Natural killer cell treated with Interleukin-12 subunit alpha and Interleukin-12 subunit beta and Interleukin-15 and Interleukin-18, amount 100 ng/mL, for 72 hours (primary cell): ENCODE measurements around the gene TMEM242. TPM values are rescaled to one million over a fixed set of nuclear protein-coding genes. Genes with fewer than 3 reads are reported as not detected.

Experiments
- ATAC-seq, 2 donors: fragments of 150-1000 bp; cut with Tn5 transposase in 1 of 2; sonication (Bioruptor Pico), chemical (Tn5 transposase) in 1 of 2; 2 replicates each; pipeline ENCODE4 v1.10.0; 2021
- DNase-seq: peaks from one replicate; pipeline ENCODE4 v3.0.0; 2022; ENCODE audit warnings: low spot score
- H3K27ac Mint-ChIP-seq, 2 donors: 1 replicate in 1 of 2; 2 replicates in 1 of 2; pipeline ENCODE4 v1.8.0; 2022; ENCODE audit warnings: mixed read lengths in 2 of 2, mild to moderate bottlenecking in 1 of 2, moderate library complexity in 1 of 2
- H3K27me3 Mint-ChIP-seq, 2 donors: 1 replicate in 1 of 2; 2 replicates in 1 of 2; pipeline ENCODE4 v1.8.0; 2022; ENCODE audit warnings: mixed read lengths in 2 of 2
- H3K36me3 Mint-ChIP-seq: one replicate; pipeline ENCODE4 v1.8.0; 2022; ENCODE audit warnings: mixed read lengths
- H3K4me1 Mint-ChIP-seq, 2 donors: 1 replicate in 1 of 2; 2 replicates in 1 of 2; pipeline ENCODE4 v1.8.0; 2022; ENCODE audit warnings: low read depth in 2 of 2, mixed read lengths in 2 of 2, mild to moderate bottlenecking in 1 of 2
- H3K4me3 Mint-ChIP-seq: one replicate; pipeline ENCODE4 v1.8.0; 2022; ENCODE audit warnings: mixed read lengths
- H3K9me3 Mint-ChIP-seq: 2 replicates; pipeline ENCODE4 v1.8.0; 2022; ENCODE audit warnings: mixed read lengths
- total RNA-seq, 2 donors: library from RNA; stranded (reverse); gene quantifications; one replicate each; pipeline ENCODE4 v1.2.3, GENCODE V29; 2022

TMEM242 gene
- total RNA-seq, 2 donors from 2014 or later: 9.6 to 10.8 TPM

GRCh38 chr6:157291356-157291755 is 32.0 kb downstream of the TMEM242 start:
- Mint-ChIP-seq H3K36me3 (no peaks in the 10 kb centered on the region), H3K9me3 (no peaks in the 10 kb centered on the region), H3K27ac (no peak overlapping the region), H3K27me3 (no peaks in the 10 kb centered on the region), H3K4me1 (peaks cover 0 to 5% of the 10 kb centered on the region in 2 donors), H3K4me3 (no peak overlapping the region)
- ATAC-seq: no peak
- no peak for DNase-seq

GRCh38 chr6:157290797-157291196 is 32.5 kb downstream of the TMEM242 start:
- peaks cover 0 to 5% of the 10 kb centered on the region in 2 donors for H3K4me1 Mint-ChIP-seq
- no peaks in the 10 kb centered on the region for H3K36me3 Mint-ChIP-seq
- H3K27ac Mint-ChIP-seq: no peak overlapping the region
- no peak overlapping the region for H3K4me3 Mint-ChIP-seq
- H3K27me3 Mint-ChIP-seq: no peaks in the 10 kb centered on the region
- H3K9me3 Mint-ChIP-seq: no peaks in the 10 kb centered on the region
- DNase-seq: no peak
- no peak for ATAC-seq

- Mint-ChIP-seq H3K9me3 (no peaks in the 10 kb centered on the region), H3K27me3 (no peaks in the 10 kb centered on the region), H3K36me3 (no peaks in the 10 kb centered on the region), H3K4me1 (peaks cover 0 to 5% of the 10 kb centered on the region in 2 donors), H3K4me3 (no peak overlapping the region), H3K27ac (no peak overlapping the region)
- ATAC-seq: no peak
- DNase-seq: peak; percentile 45
Observed at GRCh38 chr6:157289764-157290163, 33.6 kb downstream of the TMEM242 start.

- H3K36me3 Mint-ChIP-seq: no peaks in the 10 kb centered on the region
- H3K27ac Mint-ChIP-seq: no peak overlapping the region
- no peaks in the 10 kb centered on the region for H3K27me3 Mint-ChIP-seq
- H3K9me3 Mint-ChIP-seq: no peaks in the 10 kb centered on the region
- peak in 1 of 2 donors; percentile 41 for ATAC-seq
- peaks cover 0 to 5% of the 10 kb centered on the region in 2 donors for H3K4me1 Mint-ChIP-seq
- H3K4me3 Mint-ChIP-seq: no peak overlapping the region
- DNase-seq: no peak
Observed at GRCh38 chr6:157288575-157288974, 34.7 kb downstream of the TMEM242 start.

GRCh38 chr6:157287923-157288322 is 35.4 kb downstream of the TMEM242 start:
- peaks cover 0 to 5% of the 10 kb centered on the region in 2 donors for H3K4me1 Mint-ChIP-seq
- DNase-seq: no peak
- no peak overlapping the region for H3K27ac Mint-ChIP-seq
- no peaks in the 10 kb centered on the region for H3K9me3 Mint-ChIP-seq
- no peaks in the 10 kb centered on the region for H3K36me3 Mint-ChIP-seq
- no peak overlapping the region for H3K4me3 Mint-ChIP-seq
- H3K27me3 Mint-ChIP-seq: no peaks in the 10 kb centered on the region
- no peak for ATAC-seq

GRCh38 chr6:157287247-157287850 is 36.0 kb downstream of the TMEM242 start:
- ATAC-seq: no peak
- Mint-ChIP-seq H3K27me3 (no peaks in the 10 kb centered on the region), H3K36me3 (no peaks in the 10 kb centered on the region), H3K9me3 (no peaks in the 10 kb centered on the region), H3K27ac (no peak overlapping the region), H3K4me1 (peaks cover 0 to 2% of the 10 kb centered on the region in 2 donors), H3K4me3 (no peak overlapping the region)
- DNase-seq: no peak

- DNase-seq (no peak), ATAC-seq (no peak)
- Mint-ChIP-seq H3K9me3 (no peaks in the 10 kb centered on the region), H3K36me3 (no peaks in the 10 kb centered on the region), H3K4me1 (no peaks in the 10 kb centered on the region), H3K4me3 (no peak overlapping the region), H3K27me3 (no peaks in the 10 kb centered on the region), H3K27ac (no peak overlapping the region)
Observed at GRCh38 chr6:157285422-157285779, 37.9 kb downstream of the TMEM242 start.

GRCh38 chr6:157284738-157285421 is 38.4 kb downstream of the TMEM242 start:
- no peak for DNase-seq
- Mint-ChIP-seq H3K4me1 (no peaks in the 10 kb centered on the region), H3K36me3 (no peaks in the 10 kb centered on the region), H3K9me3 (no peaks in the 10 kb centered on the region), H3K27ac (no peak overlapping the region), H3K4me3 (no peak overlapping the region), H3K27me3 (no peaks in the 10 kb centered on the region)
- no peak for ATAC-seq

GRCh38 chr6:157283900-157284737 is 39.2 kb downstream of the TMEM242 start:
- Mint-ChIP-seq H3K36me3 (no peaks in the 10 kb centered on the region), H3K4me1 (no peaks in the 10 kb centered on the region), H3K27me3 (peaks cover 0 to 3% of the 10 kb centered on the region in 2 donors), H3K27ac (no peak overlapping the region), H3K9me3 (no peaks in the 10 kb centered on the region), H3K4me3 (no peak overlapping the region)
- ATAC-seq: no peak
- DNase-seq: no peak

GRCh38 chr6:157283330-157283898 is 39.9 kb downstream of the TMEM242 start:
- H3K9me3 Mint-ChIP-seq: no peaks in the 10 kb centered on the region
- no peak overlapping the region for H3K27ac Mint-ChIP-seq
- peaks cover 0 to 5% of the 10 kb centered on the region in 2 donors for H3K27me3 Mint-ChIP-seq
- DNase-seq (peak; percentile 51), ATAC-seq (no peak)
- H3K4me3 Mint-ChIP-seq: no peak overlapping the region
- no peaks in the 10 kb centered on the region for H3K4me1 Mint-ChIP-seq
- H3K36me3 Mint-ChIP-seq: no peaks in the 10 kb centered on the region

GRCh38 chr6:157282284-157282683 is 41.0 kb downstream of the TMEM242 start:
- DNase-seq: no peak
- Mint-ChIP-seq H3K27ac (no peak overlapping the region), H3K27me3 (peaks cover 0 to 6% of the 10 kb centered on the region in 2 donors), H3K4me1 (no peaks in the 10 kb centered on the region), H3K9me3 (no peaks in the 10 kb centered on the region), H3K36me3 (no peaks in the 10 kb centered on the region), H3K4me3 (no peak overlapping the region)
- no peak for ATAC-seq

- Mint-ChIP-seq H3K36me3 (no peaks in the 10 kb centered on the region), H3K27me3 (peaks cover 0 to 7% of the 10 kb centered on the region in 2 donors), H3K9me3 (no peaks in the 10 kb centered on the region), H3K27ac (no peak overlapping the region), H3K4me1 (no peaks in the 10 kb centered on the region), H3K4me3 (no peak overlapping the region)
- no peak for DNase-seq
- ATAC-seq: peak in 1 of 2 donors; percentile 71
Observed at GRCh38 chr6:157281570-157281969, 41.7 kb downstream of the TMEM242 start.

GRCh38 chr6:157280947-157281346 is 42.4 kb downstream of the TMEM242 start:
- Mint-ChIP-seq H3K4me1 (no peaks in the 10 kb centered on the region), H3K9me3 (no peaks in the 10 kb centered on the region), H3K36me3 (no peaks in the 10 kb centered on the region), H3K4me3 (no peak overlapping the region), H3K27ac (no peak overlapping the region), H3K27me3 (peaks cover 0 to 7% of the 10 kb centered on the region in 2 donors)
- DNase-seq (no peak), ATAC-seq (no peak)

- Mint-ChIP-seq H3K36me3 (no peaks in the 10 kb centered on the region), H3K27ac (no peak overlapping the region)
Observed at GRCh38 chr6:157280157-157280556, 43.2 kb downstream of the TMEM242 start.

More at GRCh38 chr6:157280157-157280556, 43.2 kb downstream of the TMEM242 start:
- Mint-ChIP-seq H3K27me3 (peaks cover 0 to 7% of the 10 kb centered on the region in 2 donors), H3K9me3 (no peaks in the 10 kb centered on the region), H3K4me3 (no peak overlapping the region), H3K4me1 (no peaks in the 10 kb centered on the region)
- ATAC-seq (no peak), DNase-seq (no peak)
